GM21367 (cell line): ENCODE data around the gene ZNF432.

Experiments used
- ATAC-seq: cut with Tn5 transposase; IDR thresholded peaks from one replicate; pipeline ENCODE4 v1.9.1; 2021; ENCODE audit not compliant: unreplicated experiment

ZNF432 gene

DNA sequence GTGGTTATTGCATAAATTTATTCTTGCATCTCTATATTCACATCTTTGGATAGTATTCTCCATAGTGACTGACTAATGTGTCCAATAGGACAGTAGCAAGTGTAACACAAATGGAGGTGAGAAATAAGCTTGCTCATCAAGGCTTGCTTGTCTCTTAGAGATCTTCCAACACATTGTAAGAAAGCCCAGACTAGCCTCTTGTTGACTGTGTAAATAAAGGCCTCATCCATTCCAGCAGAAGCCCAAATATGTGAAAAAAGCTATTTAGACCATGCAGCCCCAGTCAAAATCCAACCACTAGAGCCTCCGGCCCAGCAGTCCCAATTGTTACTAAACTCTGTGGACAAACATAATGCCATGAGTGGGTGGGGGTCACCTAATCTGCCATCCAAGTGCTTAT lies 38.0 kb downstream of the ZNF432 start:
- no peak for ATAC-seq

DNA sequence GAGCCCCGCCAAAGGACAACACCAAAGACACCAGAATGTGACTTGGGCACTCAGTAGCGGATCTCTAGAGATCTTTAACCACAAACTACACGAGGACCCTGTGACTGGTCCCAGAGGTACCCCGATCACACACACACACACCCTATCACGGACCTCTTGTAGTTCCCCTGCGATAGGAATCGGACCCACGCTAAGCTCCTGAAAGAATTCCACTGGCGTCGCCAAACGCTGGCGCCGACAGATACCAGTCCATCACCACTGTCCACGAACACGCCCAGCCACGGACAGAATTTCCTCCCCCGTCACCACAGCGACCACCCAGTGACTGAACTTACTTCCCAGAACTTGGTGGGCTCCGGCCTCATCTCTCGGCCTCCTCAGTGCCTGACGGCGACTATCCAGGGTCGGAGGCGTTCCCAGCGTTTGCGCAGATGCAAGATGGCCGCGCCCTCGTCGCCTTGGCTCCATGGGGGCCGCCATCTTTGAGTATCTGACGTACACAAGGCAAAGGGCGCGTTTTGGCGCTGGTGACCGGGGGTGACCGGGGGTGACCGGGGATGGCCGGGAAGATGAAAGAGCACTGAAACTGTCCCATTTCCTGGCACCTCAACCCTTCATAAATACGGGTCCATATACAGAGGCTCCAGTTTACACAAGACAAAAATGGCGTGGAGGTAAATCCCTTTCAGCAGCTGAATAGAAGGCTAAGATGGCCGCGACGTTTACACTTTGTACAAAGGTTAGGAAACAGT lies 40.7 kb downstream of the ZNF432 start, which contains the start of gene ZNF615:
TSS of gene ZNF615 (minus strand) at position 406 of the 752 bp plus-strand sequence. CDS start 4,500 bp downstream, outside the sequence.
- ATAC-seq = peak; percentile 92

DNA sequence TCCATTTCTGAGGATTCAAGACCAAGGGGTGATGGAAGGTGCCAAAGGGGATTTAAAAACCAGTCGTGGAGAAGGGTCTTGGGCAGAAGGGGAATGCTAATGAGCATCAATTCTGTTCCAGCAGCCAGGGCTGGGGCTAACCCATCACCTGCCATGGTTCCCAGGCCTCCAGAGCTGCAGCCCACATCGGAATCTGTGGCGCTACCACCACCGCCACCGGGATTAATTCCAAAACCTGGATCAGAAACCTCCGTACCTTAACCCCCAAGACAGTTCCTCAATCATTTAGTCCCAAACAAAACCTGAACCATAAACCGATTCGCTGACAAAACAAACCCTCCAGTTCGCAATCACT lies 41.2 kb downstream of the ZNF432 start:
- no peak for ATAC-seq

DNA sequence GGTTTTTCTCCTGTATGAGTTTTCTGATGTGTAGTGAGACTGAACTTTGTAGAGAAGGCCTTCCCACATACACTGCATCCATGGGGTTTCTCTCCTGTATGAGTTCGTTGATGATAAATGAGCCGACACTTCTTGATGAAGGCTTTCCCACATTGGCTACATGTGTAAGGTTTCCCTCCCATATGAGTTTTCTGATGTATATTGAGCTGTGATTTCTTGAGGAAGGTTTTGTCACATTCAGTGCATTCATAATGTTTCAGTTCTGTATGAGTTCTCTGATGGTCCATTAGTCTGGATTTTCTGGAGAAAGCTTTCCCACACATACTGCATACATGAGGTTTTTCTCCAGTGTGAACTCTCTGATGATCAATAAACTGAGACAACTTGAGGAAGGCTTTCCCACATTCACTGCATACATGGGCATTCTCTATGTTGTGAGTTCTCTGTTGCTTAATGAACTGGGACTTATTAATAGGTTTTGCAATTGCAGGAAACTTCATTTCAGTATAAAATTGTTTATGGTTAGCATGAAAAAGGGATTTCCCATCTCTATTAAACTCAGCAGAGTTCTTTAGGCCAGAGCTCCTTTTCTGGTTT lies 54.5 kb downstream of the ZNF432 start:
- ATAC-seq = no peak

DNA sequence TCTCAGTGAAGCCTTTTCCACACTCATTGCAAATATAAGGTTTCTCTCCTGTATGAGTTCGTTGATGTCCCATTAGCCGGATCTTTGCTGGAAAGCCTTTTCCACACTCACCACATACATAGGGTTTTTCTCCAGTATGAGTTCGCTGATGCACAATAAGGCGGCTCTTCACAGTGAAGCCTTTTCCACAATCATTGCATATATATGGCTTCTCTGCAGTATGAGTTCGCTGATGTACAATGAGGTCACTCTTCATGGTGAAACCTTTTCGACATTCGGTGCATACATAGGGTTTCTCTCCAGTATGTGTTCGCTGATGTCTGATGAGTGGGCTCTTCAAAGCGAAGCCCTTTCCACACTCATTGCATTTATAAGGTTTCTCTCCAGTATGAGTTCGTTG lies 55.2 kb downstream of the ZNF432 start:
- no peak for ATAC-seq

DNA sequence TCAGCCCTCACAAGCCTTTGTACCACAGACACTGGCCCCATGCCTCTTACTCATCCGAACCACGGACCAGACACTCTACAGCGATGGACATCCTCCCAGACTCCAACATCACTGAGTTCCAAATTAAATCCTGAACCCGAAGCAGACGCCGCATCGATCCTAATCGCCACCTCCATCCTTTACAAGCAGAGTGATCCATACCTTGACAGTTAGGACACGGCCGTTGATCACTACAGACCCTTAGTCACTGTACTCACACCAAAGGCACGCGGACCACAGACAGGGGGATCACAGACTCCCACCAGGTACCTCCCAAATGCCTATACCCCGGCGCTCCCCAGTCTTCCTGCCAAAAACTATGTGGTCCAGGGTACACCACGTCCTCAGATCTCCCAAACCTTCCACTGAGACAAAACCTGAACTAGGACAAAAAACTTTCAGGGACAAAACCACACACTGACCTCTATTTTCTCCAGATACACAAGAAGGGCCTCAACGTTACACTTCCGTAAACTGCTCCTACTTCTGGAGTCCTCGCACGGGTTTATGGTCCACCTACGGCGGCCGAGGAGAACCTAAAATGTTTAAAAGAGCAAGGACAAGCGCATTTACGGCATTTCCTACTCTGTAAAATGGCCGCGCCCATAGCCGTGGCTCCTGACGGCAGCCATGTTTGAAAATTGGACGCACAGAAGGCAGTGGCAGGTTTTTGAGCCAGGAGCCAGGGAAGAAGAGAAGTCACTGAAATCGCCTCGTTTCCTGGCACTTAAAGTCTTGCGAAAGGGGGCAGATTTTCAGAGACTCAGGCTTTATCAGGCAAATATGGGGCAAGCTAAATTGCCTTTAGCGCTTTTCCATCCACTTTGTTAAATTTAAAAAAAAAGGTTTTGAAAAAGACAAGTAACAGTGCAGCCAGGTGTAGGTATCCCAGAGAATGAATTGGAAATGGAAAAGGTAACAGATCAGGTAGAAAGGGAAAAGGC lies 62.0 kb downstream of the ZNF432 start, which contains the start of gene ZNF350:
TSS of gene ZNF350 (minus strand) at position 532 of the 983 bp plus-strand sequence. CDS start 12,480 bp downstream, outside the sequence.
- peak; percentile 71 for ATAC-seq

DNA sequence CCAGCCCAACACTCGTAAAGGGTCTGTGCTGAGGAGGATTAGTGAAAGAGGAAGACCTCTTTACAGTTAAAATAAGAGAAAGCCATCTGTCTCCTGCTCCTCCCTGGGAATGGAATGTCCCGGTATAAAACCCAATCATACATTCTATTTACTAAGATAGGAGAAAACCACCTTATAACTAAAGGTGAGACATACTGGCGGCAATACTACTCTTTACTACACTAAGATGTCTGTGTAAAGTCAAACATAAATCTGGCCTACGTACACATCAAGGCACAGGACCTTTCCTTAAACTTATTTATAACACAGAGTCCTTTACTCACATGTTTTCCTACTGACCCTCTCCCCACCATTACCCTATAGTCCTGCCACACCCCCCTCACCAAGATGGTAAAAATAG lies 65.3 kb downstream of the ZNF432 start:
- ATAC-seq = no peak
